Neural cell (in vitro differentiated cells): ENCODE results near the gene NFILZ.

Experiments used
- EZH2 ChIP-seq: fragments of 200-600, 300-800 bp; shearing (Covaris generic), sonication (generic); IDR thresholded peaks from 2 replicates; pipeline ENCODE4 v1.6.1; 2014; ENCODE audit warnings: antibody characterized with exemption, low read length, borderline replicate concordance, mild to moderate bottlenecking; ENCODE audit not compliant: insufficient read depth, poor library complexity, severe bottlenecking
- RAD21 ChIP-seq: fragments of 450-650 bp; conservative IDR thresholded peaks from 2 replicates; pipeline ENCODE4 v1.6.1; 2014; ENCODE audit warnings: antibody characterized with exemption, mild to moderate bottlenecking, moderate library complexity
- TF ChIP-seq, protein P1 (sequence below): IDR thresholded peaks from 2 replicates; pipeline ENCODE4 v1.6.1; 2012; ENCODE audit warnings: borderline replicate concordance

DNA sequence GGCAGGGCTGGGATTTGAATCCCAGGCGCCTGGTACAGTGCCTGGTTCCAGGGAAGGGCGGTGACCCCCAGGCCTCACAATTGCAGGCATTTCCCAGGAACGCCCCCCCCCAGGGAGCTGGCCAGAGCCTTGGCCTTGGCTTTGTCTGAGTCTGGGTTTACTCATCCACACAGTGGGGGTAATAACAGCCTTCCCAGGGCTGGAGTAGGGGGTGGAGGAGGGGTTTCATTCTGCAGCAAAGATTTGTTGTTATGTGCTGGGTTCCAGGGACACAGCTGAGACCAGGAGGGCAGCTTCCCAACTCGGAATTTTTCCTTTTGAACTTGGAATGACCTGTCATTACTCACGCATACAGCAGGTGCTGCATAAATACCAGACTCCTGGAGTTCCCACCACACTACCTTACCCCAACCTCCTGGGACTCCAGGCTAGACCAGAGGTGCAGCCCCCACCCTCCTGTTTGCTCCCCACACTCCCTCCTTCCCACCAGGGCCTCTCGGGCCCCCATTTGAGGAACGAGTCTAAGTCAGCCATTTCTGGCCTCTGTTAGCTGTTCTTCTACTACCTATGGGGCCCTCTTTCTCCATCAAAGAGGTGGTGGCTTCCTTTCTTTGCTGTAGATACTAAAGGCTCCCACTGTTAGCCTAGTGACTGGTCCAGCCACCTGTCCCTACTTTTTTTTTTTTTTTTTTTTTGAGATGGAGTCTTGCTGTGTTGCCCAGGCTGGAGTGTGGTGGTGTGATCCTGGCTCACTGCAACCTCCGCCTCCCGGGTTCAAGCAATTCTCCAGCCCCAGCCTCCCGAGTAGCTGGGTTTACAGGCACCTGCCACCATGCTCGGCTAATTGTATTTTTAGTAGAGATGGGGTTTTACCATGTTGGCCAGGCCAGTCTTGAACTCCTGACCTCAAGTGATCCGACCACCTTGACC lies 18.3 kb upstream of the NFILZ start:
- TF ChIP-seq EZH2 (no peak), RAD21 (no peak)
- TF ChIP-seq, protein P1, sequence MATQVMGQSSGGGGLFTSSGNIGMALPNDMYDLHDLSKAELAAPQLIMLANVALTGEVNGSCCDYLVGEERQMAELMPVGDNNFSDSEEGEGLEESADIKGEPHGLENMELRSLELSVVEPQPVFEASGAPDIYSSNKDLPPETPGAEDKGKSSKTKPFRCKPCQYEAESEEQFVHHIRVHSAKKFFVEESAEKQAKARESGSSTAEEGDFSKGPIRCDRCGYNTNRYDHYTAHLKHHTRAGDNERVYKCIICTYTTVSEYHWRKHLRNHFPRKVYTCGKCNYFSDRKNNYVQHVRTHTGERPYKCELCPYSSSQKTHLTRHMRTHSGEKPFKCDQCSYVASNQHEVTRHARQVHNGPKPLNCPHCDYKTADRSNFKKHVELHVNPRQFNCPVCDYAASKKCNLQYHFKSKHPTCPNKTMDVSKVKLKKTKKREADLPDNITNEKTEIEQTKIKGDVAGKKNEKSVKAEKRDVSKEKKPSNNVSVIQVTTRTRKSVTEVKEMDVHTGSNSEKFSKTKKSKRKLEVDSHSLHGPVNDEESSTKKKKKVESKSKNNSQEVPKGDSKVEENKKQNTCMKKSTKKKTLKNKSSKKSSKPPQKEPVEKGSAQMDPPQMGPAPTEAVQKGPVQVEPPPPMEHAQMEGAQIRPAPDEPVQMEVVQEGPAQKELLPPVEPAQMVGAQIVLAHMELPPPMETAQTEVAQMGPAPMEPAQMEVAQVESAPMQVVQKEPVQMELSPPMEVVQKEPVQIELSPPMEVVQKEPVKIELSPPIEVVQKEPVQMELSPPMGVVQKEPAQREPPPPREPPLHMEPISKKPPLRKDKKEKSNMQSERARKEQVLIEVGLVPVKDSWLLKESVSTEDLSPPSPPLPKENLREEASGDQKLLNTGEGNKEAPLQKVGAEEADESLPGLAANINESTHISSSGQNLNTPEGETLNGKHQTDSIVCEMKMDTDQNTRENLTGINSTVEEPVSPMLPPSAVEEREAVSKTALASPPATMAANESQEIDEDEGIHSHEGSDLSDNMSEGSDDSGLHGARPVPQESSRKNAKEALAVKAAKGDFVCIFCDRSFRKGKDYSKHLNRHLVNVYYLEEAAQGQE, result no peak
